GM12865 (cell line): ENCODE results near the gene HIVEP1.

Source experiments
- DNase-seq: peaks from one replicate; pipeline ENCODE4 v3.0.0; 2010; ENCODE audit warnings: low read depth
- H3K4me3 ChIP-seq: 2 replicates; pipeline ENCODE4 v1.5.1; 2011; ENCODE audit warnings: mild to moderate bottlenecking, low read depth, low read length, control low read depth
- TF ChIP-seq, protein P1 (sequence below): IDR thresholded peaks from 2 replicates; pipeline ENCODE4 v1.5.1; 2011; ENCODE audit warnings: low read length, control low read depth, low read depth, inconsistent platforms; ENCODE audit not compliant: insufficient read depth; ENCODE audit errors: missing control alignments

The HIVEP1 gene

DNA sequence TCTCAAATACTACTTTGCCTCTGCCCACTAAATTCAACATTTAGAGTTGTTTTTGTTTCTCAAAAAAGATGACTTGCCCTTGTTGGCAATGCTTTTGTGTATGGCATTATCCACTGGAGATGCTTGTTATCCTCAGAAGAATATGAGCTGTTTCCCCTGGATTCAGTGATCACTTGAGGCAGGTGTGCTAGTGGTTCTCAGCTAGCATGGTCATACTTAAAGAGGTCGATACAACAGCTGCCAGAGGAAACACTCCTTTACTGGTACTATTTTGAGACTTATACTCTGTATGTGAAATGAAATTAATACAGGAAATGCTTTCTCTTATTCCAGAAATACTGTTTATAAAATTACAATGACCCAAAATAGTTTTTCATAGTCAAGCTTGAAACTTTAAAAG lies 122.5 kb downstream of the HIVEP1 start:
- no peak overlapping the region for H3K4me3 ChIP-seq
- TF ChIP-seq, protein P1, sequence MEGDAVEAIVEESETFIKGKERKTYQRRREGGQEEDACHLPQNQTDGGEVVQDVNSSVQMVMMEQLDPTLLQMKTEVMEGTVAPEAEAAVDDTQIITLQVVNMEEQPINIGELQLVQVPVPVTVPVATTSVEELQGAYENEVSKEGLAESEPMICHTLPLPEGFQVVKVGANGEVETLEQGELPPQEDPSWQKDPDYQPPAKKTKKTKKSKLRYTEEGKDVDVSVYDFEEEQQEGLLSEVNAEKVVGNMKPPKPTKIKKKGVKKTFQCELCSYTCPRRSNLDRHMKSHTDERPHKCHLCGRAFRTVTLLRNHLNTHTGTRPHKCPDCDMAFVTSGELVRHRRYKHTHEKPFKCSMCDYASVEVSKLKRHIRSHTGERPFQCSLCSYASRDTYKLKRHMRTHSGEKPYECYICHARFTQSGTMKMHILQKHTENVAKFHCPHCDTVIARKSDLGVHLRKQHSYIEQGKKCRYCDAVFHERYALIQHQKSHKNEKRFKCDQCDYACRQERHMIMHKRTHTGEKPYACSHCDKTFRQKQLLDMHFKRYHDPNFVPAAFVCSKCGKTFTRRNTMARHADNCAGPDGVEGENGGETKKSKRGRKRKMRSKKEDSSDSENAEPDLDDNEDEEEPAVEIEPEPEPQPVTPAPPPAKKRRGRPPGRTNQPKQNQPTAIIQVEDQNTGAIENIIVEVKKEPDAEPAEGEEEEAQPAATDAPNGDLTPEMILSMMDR, result no peak
- DNase-seq, result no peak

DNA sequence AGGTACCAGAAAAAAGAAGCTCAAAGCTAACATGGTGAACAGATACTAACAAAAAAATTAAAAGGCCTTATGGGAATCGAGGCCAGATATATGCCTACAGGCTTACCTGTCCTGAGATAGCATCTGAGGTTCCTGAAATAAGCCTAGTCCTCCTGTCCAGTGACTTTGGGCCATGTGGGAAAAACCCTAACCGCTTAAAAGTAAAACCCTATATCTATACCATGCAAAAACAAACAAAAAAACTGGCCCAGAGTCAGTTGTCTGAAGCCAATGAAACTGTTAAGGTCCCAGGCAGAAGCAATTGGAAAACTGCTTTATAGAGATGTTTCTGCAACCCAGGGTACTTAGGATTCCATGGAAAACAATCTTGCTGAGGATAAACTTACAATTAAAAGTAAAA lies 122.9 kb downstream of the HIVEP1 start:
- TF ChIP-seq, protein P1, result no peak

DNA sequence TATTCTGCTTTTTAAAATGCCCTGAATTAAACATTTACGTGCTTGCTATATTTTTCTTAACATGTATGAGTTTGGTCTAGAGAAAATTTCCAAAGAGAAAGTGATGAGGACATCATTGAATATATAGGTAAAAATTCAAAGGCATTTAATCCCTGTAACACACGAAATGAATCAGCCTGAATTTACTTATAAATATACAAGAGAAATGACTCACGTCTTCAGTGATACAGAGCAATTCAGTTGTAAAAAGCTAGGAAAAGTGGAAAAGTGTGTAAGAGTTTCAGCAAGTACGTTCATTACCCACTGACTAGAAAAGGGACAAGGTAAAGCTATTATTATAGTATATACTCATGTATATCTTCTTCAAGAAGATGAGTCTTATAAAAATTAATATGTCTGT lies 124.8 kb downstream of the HIVEP1 start:
- no peak for DNase-seq
- no peak overlapping the region for H3K4me3 ChIP-seq
- TF ChIP-seq, protein P1, result no peak

More for the DNA sequence above, 122.9 kb downstream of the HIVEP1 start:
- DNase-seq, result no peak
- no peak overlapping the region for H3K4me3 ChIP-seq

DNA sequence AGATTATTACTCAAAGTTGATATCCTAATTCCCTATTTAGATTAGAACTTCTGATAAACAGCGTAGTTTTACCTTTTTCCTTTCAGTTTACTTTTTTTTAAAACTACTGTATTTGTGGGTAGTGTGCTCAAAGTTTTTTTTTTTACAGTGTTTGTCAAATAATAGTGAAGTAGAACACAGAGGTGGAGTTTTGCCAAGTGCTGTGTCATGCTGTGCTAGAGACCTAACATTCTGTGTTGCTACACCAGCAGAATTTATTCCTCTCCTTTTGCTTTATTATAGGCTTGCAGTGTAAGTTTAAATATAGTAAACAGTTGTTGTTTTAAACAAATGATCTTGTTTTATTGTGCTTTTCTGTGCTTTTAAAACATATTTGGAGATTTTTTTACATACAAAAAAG lies 125.4 kb downstream of the HIVEP1 start:
- no peak for DNase-seq
- no peak overlapping the region for H3K4me3 ChIP-seq
- TF ChIP-seq, protein P1, result no peak

DNA sequence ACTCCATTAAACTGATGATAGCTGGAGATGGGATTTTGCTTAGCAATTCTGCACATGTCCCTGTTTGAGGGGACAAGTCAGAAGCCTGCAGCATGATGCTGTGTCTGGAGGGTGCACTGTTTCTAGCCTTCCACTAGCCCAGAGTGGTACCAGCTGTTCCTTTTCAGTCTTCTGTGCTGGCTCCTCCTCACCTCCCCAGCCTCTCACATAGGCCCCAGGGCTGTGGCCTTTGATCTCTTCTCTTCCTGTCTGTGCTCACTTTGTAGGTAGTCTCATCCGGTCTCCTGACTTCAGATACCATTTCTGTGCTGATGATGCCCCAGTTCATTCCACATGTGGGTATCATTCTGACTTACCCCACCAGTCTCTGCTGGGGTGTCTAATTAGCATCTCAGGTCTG lies 126.3 kb downstream of the HIVEP1 start:
- H3K4me3 ChIP-seq, result no peak overlapping the region
- TF ChIP-seq, protein P1, result no peak
- no peak for DNase-seq

DNA sequence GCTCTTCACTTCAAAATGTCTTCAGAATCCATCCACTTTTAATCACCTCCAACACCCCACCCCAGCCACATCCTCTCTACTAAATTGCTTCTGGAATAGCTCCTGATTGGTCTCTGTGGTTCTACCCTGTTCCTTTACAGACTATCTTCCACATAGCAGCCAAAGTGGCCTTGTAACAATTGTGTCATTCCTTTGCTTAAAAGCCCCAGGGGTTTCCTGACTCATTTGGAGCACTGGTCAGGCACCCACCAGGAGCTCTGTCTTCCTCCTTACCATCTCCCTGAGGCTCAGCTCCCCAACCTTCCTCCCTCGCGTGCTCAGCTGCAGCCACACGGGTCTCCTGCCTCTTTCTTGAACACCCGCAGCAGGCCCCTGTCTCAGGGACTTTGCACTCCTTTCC lies 126.8 kb downstream of the HIVEP1 start:
- TF ChIP-seq, protein P1, result no peak
- DNase-seq, result no peak
- H3K4me3 ChIP-seq, result no peak overlapping the region

DNA sequence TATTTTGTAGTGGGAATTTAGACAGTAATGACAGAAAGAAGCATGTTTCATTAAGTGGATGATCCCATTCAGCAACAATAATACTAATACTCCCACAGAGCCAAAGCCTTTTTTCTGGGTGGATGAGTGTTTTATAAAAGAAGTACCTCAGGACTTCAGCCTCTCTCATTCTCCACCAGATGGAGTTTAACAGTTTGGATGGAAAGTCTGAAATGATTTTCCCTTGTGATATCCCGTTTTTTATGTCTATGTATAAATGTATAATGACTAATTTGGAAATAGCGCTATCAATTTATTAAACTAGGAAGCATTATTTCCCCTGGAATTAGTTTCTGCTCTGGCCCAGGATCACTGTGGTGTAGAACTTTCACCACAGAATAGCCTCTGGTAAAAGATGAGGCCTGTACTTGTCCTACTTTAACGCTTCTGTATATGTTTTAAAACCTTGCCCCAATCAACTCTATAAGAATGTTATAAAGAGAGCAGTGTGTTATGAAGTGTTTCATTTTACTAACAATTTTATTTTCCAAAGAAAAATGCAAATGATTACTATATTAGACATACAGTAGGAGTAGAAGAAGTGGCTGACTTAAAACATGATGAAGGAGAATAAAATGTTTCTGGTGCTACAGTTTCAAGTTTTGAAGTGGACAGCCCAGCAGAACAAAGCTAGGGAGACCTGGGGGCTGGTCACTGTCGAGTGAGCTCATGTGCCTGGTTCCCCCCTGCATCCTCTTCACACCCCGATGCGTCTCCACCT lies 135.6 kb downstream of the HIVEP1 start:
- no peak overlapping the region for H3K4me3 ChIP-seq
- no peak for DNase-seq
- TF ChIP-seq, protein P1, result no peak
